Thyroid gland (tissue), 4 donors: ENCODE results near the gene C5AR2.

Experiments
- CTCF ChIP-seq, 6 experiments: fragments of 200-600 bp in 3 of 6; fragments of 450-650 bp in 3 of 6; sonication (generic) in 3 of 6; IDR thresholded peaks; one replicate each; pipeline ENCODE4 v1.5.1; 2016 to 2019; ENCODE audit warnings: antibody characterized with exemption in 6 of 6, mild to moderate bottlenecking in 2 of 6, inconsistent platforms in 1 of 6, moderate library complexity in 1 of 6
- POLR2A ChIP-seq, 2 donors: fragments of 450-650 bp; IDR thresholded peaks; one replicate each; pipeline ENCODE4 v1.6.1; 2017; ENCODE audit warnings: antibody characterized with exemption in 2 of 2, mild to moderate bottlenecking in 2 of 2, moderate library complexity in 1 of 2

- TF ChIP-seq CTCF (IDR thresholded peaks at IDR 0.05): no peak
- no peak for TF ChIP-seq POLR2A (IDR thresholded peaks at IDR 0.05)
Measured at GRCh38 chr19:47321630-47322029, 10.3 kb upstream of the C5AR2 start.
